HepG2 (cell line): ENCODE measurements around the gene ZPR1. TPM values are rescaled to one million over a fixed set of nuclear protein-coding genes. Genes with fewer than 3 reads are reported as not detected.

Source experiments
- AHDC1 ChIP-seq: sonication (generic); formaldehyde crosslinking; IDR thresholded peaks from 2 replicates; pipeline ENCODE4 v1.5.1; 2020; ENCODE audit warnings: mild to moderate bottlenecking, missing genetic modification reagents, borderline replicate concordance
- ARNT2 ChIP-seq: sonication (generic); formaldehyde crosslinking; IDR thresholded peaks from 2 replicates; pipeline ENCODE4 v1.8.0; 2022; ENCODE audit warnings: mild to moderate bottlenecking, low read depth, missing genetic modification reagents, moderate library complexity
- ELF4 ChIP-seq: sonication (generic); formaldehyde crosslinking; IDR thresholded peaks from 2 replicates; pipeline ENCODE4 v1.5.0; 2020; ENCODE audit warnings: missing genetic modification reagents, mild to moderate bottlenecking, moderate library complexity, borderline replicate concordance
- KLF12 ChIP-seq: sonication (generic); formaldehyde crosslinking; IDR thresholded peaks from 2 replicates; pipeline ENCODE4 v1.4.0; 2020; ENCODE audit warnings: missing genetic modification reagents, borderline replicate concordance
- MAZ ChIP-seq, 2 experiments: sonication (generic) in 1 of 2; formaldehyde crosslinking in 1 of 2; IDR thresholded peaks; 2 replicates each; pipeline versions ENCODE4 v1.5.0 to v1.6.1; 2012 to 2020; ENCODE audit warnings: low read depth in 2 of 2, mild to moderate bottlenecking in 2 of 2, borderline replicate concordance in 1 of 2, improper control_type of control experiment in 1 of 2, low read length in 1 of 2, missing genetic modification reagents in 1 of 2, moderate library complexity in 1 of 2
- NFE2 ChIP-seq: sonication (generic); formaldehyde crosslinking; IDR thresholded peaks from 2 replicates; pipeline ENCODE4 v1.4.0; 2020; ENCODE audit warnings: missing genetic modification reagents
- NFKB2 ChIP-seq: sonication (generic); formaldehyde crosslinking; IDR thresholded peaks from 2 replicates; pipeline ENCODE4 v1.4.0; 2020; ENCODE audit warnings: missing genetic modification reagents, borderline replicate concordance
- PHF5A ChIP-seq: IDR thresholded peaks from one replicate; pipeline ENCODE4 v1.6.1; 2018; ENCODE audit warnings: low read depth, missing genetic modification reagents; ENCODE audit not compliant: unreplicated experiment
- SRSF4 ChIP-seq: fragments of 200-400 bp; formaldehyde crosslinking; IDR thresholded peaks from one replicate; pipeline ENCODE4 v1.6.1; 2018; ENCODE audit warnings: mild to moderate bottlenecking, low read depth, low read length, moderate library complexity; ENCODE audit not compliant: poor library complexity, severe bottlenecking
- SRSF9 ChIP-seq: fragments of 200-400 bp; formaldehyde crosslinking; IDR thresholded peaks from 2 replicates; pipeline ENCODE4 v1.6.1; 2018; ENCODE audit warnings: borderline replicate concordance, mild to moderate bottlenecking, low read depth, low read length; ENCODE audit not compliant: insufficient read depth, poor library complexity, severe bottlenecking
- ZNF282 ChIP-seq: fragments of 450-650 bp; IDR thresholded peaks from 2 replicates; pipeline ENCODE4 v1.6.1; 2018; ENCODE audit not compliant: partially characterized antibody
- ZNF33B ChIP-seq: sonication (generic); formaldehyde crosslinking; IDR thresholded peaks from 2 replicates; pipeline ENCODE4 v1.5.1; 2020; ENCODE audit warnings: mild to moderate bottlenecking, missing genetic modification reagents
- ZNF660 ChIP-seq: sonication (generic); formaldehyde crosslinking; IDR thresholded peaks from 2 replicates; pipeline ENCODE4 v1.5.1; 2020; ENCODE audit warnings: mild to moderate bottlenecking, low read depth, missing genetic modification reagents, borderline replicate concordance
- polyA plus RNA-seq, 8 experiments: library from polyadenylated mRNA; depleted of rRNA in 3 of 8; stranded (reverse) in 7 of 8; unstranded in 1 of 8; fragments of >200 nt; fragmentation: Illumina TruSeq in 4 of 8; extraction: Trizol in 4 of 8; gene quantifications; 2 replicates each; pipeline versions ENCODE4 v1.2.1 to v1.2.3, GENCODE V29; 2011 to 2016; ENCODE audit warnings: low read depth in 4 of 8, missing spikeins in 1 of 8, mixed read lengths in 1 of 8; ENCODE audit not compliant: insufficient read depth in 1 of 8
- total RNA-seq, 5 experiments: library from RNA; depleted of rRNA; stranded (reverse); fragments of >200 nt; fragmentation: Illumina TruSeq; extraction: Trizol; gene quantifications; 2 replicates each; pipeline ENCODE4 v1.2.3, GENCODE V29; 2016; ENCODE audit warnings: low read depth in 1 of 5
- TF ChIP-seq, protein P1 (sequence below): sonication (generic); formaldehyde crosslinking; IDR thresholded peaks from 2 replicates; pipeline ENCODE4 v1.4.0; 2020; ENCODE audit warnings: missing genetic modification reagents, borderline replicate concordance
- TF ChIP-seq, protein P2 (sequence below): sonication (generic); formaldehyde crosslinking; IDR thresholded peaks from 2 replicates; pipeline ENCODE4 v1.8.1; 2023; ENCODE audit warnings: missing genetic modification reagents, inconsistent platforms, borderline replicate concordance
- TF ChIP-seq, protein P3 (sequence below): sonication (generic); formaldehyde crosslinking; IDR thresholded peaks from 2 replicates; pipeline ENCODE4 v1.4.0; 2020; ENCODE audit warnings: missing genetic modification reagents

ZPR1 gene
- total and polyA plus RNA-seq, 2 of the 13 experiments (the other 11 are each of a cell fraction or from before 2014, with no cell fraction given): 40.0 to 79.3 TPM

GRCh38 chr11:116808262-116809175 is 20.7 kb upstream of the ZPR1 start (continued):
- TF ChIP-seq, protein P1, sequence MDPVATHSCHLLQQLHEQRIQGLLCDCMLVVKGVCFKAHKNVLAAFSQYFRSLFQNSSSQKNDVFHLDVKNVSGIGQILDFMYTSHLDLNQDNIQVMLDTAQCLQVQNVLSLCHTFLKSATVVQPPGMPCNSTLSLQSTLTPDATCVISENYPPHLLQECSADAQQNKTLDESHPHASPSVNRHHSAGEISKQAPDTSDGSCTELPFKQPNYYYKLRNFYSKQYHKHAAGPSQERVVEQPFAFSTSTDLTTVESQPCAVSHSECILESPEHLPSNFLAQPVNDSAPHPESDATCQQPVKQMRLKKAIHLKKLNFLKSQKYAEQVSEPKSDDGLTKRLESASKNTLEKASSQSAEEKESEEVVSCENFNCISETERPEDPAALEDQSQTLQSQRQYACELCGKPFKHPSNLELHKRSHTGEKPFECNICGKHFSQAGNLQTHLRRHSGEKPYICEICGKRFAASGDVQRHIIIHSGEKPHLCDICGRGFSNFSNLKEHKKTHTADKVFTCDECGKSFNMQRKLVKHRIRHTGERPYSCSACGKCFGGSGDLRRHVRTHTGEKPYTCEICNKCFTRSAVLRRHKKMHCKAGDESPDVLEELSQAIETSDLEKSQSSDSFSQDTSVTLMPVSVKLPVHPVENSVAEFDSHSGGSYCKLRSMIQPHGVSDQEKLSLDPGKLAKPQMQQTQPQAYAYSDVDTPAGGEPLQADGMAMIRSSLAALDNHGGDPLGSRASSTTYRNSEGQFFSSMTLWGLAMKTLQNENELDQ (CRISPR knock-in tag): no peak
- TF ChIP-seq NFE2 (CRISPR knock-in tag) (no peak), MAZ (IDR thresholded peaks at IDR 0.05; ENCODE audit: borderline replicate concordance, low read depth, low read length) (0 out of 2 replicates have a peak, but pooled peaks have one; percentile 24), MAZ (CRISPR knock-in tag; IDR thresholded peaks at IDR 0.05; ENCODE audit: low read depth) (peak; percentile 28; the same call in 1 of the 2 replicates), SRSF9 (no peak), PHF5A (no peak), ARNT2 (CRISPR knock-in tag) (no peak), ZNF282 (no peak), ZNF660 (CRISPR knock-in tag) (no peak), NFKB2 (CRISPR knock-in tag) (0 out of 2 replicates have a peak, but pooled peaks have one; percentile 1), AHDC1 (peak; percentile 89; the same call in 1 of the 2 replicates), ZNF33B (CRISPR knock-in tag) (no peak), ELF4 (no peak), SRSF4 (no peak), KLF12 (CRISPR knock-in tag) (0 out of 2 replicates have a peak, but pooled peaks have one; percentile 56)
- TF ChIP-seq, protein P2, sequence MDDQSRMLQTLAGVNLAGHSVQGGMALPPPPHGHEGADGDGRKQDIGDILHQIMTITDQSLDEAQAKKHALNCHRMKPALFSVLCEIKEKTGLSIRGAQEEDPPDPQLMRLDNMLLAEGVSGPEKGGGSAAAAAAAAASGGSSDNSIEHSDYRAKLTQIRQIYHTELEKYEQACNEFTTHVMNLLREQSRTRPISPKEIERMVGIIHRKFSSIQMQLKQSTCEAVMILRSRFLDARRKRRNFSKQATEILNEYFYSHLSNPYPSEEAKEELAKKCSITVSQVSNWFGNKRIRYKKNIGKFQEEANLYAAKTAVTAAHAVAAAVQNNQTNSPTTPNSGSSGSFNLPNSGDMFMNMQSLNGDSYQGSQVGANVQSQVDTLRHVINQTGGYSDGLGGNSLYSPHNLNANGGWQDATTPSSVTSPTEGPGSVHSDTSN (CRISPR knock-in tag): no peak
- TF ChIP-seq, protein P3, sequence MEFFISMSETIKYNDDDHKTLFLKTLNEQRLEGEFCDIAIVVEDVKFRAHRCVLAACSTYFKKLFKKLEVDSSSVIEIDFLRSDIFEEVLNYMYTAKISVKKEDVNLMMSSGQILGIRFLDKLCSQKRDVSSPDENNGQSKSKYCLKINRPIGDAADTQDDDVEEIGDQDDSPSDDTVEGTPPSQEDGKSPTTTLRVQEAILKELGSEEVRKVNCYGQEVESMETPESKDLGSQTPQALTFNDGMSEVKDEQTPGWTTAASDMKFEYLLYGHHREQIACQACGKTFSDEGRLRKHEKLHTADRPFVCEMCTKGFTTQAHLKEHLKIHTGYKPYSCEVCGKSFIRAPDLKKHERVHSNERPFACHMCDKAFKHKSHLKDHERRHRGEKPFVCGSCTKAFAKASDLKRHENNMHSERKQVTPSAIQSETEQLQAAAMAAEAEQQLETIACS (CRISPR knock-in tag): no peak
